Body of pancreas (tissue), 4 donors: ENCODE results near the gene URB1.

Source experiments
- CTCF ChIP-seq, 7 experiments: fragments of 450-650 bp in 4 of 7; fragments of 200-600 bp in 3 of 7; sonication (generic) in 3 of 7; IDR thresholded peaks; one replicate each; pipeline ENCODE4 v1.5.1; 2016 to 2019; ENCODE audit warnings: antibody characterized with exemption in 7 of 7
- POLR2A ChIP-seq, 3 donors: fragments of 450-650 bp; IDR thresholded peaks; one replicate each; pipeline ENCODE4 v1.6.1; 2016; ENCODE audit warnings: antibody characterized with exemption in 3 of 3, mild to moderate bottlenecking in 2 of 3

GRCh38 chr21:32389337-32390015 lies 3.3 kb downstream of the URB1 start:
- TF ChIP-seq CTCF (IDR thresholded peaks at IDR 0.05) (no peak), POLR2A (IDR thresholded peaks at IDR 0.05) (no peak)
